Parathyroid adenoma (tissue), 2 donors: Measurements from ENCODE around the gene ZNF664.

Source experiments
- H2AFZ ChIP-seq: fragments of 300-600 bp; sonication (generic); one replicate; pipeline ENCODE4 v1.7.0; 2017; ENCODE audit warnings: antibody characterized with exemption, mild to moderate bottlenecking
- H3K27ac ChIP-seq: fragments of 300-600 bp; sonication (generic); one replicate; pipeline ENCODE4 v1.7.0; 2017
- H3K27me3 ChIP-seq: fragments of 300-600 bp; sonication (generic); one replicate; pipeline ENCODE4 v1.7.0; 2017; ENCODE audit warnings: low read length; ENCODE audit not compliant: control insufficient read depth, insufficient read depth
- H3K36me3 ChIP-seq: fragments of 300-600 bp; sonication (generic); one replicate; pipeline ENCODE4 v1.7.0; 2017; ENCODE audit warnings: low read length; ENCODE audit not compliant: control insufficient read depth, insufficient read depth
- H3K4me1 ChIP-seq: fragments of 300-600 bp; sonication (generic); one replicate; pipeline ENCODE4 v1.7.0; 2017; ENCODE audit warnings: control low read depth
- H3K4me2 ChIP-seq: fragments of 300-600 bp; sonication (generic); one replicate; pipeline ENCODE4 v1.7.0; 2017; ENCODE audit warnings: low read length
- H3K4me3 ChIP-seq: fragments of 300-600 bp; sonication (generic); one replicate; pipeline ENCODE4 v1.7.0; 2017; ENCODE audit warnings: low read depth, low read length
- H3K79me2 ChIP-seq: fragments of 300-600 bp; sonication (generic); one replicate; pipeline ENCODE4 v1.7.0; 2017; ENCODE audit warnings: control low read depth
- H3K9ac ChIP-seq: fragments of 300-600 bp; sonication (generic); one replicate; pipeline ENCODE4 v1.7.0; 2017; ENCODE audit warnings: mild to moderate bottlenecking
- H3K9me3 ChIP-seq: fragments of 300-600 bp; sonication (generic); one replicate; pipeline ENCODE4 v1.7.0; 2017; ENCODE audit warnings: low read length; ENCODE audit not compliant: control insufficient read depth
- TF ChIP-seq, protein P1 (sequence below): fragments of 300-600 bp; sonication (generic); IDR thresholded peaks from one replicate; pipeline ENCODE4 v1.7.0; 2017; ENCODE audit warnings: antibody characterized with exemption, mild to moderate bottlenecking
- donor health status: primary hyperparathyroidism.

ZNF664 gene

DNA sequence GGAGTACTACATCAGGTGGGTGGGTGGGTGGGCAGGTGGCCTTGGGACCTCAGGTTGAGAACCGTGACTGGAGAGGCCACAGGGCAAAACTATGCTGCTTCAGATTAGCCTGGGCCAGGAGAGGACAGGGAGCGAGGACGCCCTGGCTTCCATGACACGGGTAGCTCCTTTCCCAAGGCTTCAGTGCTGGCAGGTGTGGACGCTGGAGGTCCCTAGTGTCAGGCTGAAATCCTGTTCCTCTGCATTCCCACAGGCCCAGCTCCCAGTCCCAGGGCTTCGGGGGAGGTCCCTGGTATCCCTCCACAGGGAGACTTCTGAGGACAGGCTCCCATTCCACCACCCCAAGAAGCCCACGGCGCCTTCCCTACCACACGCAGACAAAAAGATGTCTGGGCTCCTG lies 32.0 kb upstream of the ZNF664 start:
- no peak overlapping the region for H2AFZ ChIP-seq
- H3K4me1 ChIP-seq, result no peaks in the 10 kb centered on the region
- TF ChIP-seq, protein P1, sequence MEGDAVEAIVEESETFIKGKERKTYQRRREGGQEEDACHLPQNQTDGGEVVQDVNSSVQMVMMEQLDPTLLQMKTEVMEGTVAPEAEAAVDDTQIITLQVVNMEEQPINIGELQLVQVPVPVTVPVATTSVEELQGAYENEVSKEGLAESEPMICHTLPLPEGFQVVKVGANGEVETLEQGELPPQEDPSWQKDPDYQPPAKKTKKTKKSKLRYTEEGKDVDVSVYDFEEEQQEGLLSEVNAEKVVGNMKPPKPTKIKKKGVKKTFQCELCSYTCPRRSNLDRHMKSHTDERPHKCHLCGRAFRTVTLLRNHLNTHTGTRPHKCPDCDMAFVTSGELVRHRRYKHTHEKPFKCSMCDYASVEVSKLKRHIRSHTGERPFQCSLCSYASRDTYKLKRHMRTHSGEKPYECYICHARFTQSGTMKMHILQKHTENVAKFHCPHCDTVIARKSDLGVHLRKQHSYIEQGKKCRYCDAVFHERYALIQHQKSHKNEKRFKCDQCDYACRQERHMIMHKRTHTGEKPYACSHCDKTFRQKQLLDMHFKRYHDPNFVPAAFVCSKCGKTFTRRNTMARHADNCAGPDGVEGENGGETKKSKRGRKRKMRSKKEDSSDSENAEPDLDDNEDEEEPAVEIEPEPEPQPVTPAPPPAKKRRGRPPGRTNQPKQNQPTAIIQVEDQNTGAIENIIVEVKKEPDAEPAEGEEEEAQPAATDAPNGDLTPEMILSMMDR, result no peak
- H3K9me3 ChIP-seq, result no peaks in the 10 kb centered on the region
- H3K4me3 ChIP-seq, result no peak overlapping the region
- no peaks in the 10 kb centered on the region for H3K27me3 ChIP-seq
- no peaks in the 10 kb centered on the region for H3K36me3 ChIP-seq
- H3K79me2 ChIP-seq, result no peaks in the 10 kb centered on the region
- no peak overlapping the region for H3K4me2 ChIP-seq
- no peak overlapping the region for H3K27ac ChIP-seq
- H3K9ac ChIP-seq, result no peak overlapping the region

DNA sequence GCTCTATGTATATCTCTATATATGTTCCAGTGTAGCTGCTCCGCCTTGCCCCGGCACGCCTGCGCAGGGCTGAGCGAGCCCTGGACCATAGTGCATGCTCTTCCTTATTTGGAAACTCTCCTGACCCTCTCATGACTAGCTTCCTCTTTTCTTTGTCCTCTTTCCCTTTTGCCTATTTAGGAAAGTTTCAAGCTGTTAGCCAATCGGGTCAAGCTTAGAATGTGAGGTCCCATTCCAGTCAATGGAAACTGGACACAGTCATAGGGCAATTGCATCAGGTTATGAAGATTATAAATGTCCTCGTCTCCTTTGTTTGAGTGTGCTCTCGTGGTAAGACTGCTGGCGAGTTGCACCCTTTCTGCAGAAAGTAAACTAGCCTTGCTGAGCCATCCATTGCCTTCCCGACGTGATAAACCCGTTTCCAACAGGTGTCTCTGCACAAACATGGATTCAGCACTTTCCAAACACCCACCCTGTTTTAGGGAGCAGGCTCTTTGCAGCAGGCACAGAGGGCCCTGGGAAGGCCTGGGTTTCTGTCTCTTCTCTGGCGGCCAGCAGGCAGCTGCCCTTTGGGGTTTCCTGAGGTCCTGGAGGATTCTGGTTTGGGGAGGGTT lies 31.3 kb upstream of the ZNF664 start:
- Histone ChIP-seq H3K4me3 (no peak overlapping the region), H3K36me3 (no peaks in the 10 kb centered on the region), H3K27me3 (no peaks in the 10 kb centered on the region)

DNA sequence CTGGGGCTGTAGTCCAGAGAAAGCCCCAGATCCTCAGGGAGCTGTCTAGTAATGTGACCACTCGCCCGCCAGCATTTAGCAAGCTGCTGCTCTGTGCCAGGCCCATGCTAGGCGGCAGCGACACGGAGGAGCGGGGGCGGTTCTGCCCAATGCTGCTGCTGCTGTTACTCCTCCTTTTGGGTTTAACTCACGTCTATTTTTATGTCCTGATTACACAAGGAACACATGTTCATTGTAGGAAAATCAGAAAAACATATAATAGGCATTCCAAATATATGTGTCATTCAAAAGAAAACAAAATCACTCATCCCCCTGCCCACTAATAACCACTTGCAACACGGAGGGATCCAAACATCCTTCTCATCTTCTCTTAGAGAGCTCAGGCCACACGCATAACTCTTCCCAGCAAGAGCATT lies 30.8 kb upstream of the ZNF664 start:
- H3K36me3 ChIP-seq, result no peaks in the 10 kb centered on the region
- no peaks in the 10 kb centered on the region for H3K27me3 ChIP-seq
- H3K9ac ChIP-seq, result no peak overlapping the region
- no peak overlapping the region for H2AFZ ChIP-seq
- no peak overlapping the region for H3K27ac ChIP-seq
- H3K4me2 ChIP-seq, result no peak overlapping the region
- TF ChIP-seq, protein P1, result no peak
- no peaks in the 10 kb centered on the region for H3K4me1 ChIP-seq
- H3K4me3 ChIP-seq, result no peak overlapping the region
- H3K79me2 ChIP-seq, result peaks cover 2% of the 10 kb centered on the region
- no peaks in the 10 kb centered on the region for H3K9me3 ChIP-seq

More for the DNA sequence above, 31.3 kb upstream of the ZNF664 start:
- H3K9ac ChIP-seq, result no peak overlapping the region
- TF ChIP-seq, protein P1, result no peak
- no peak overlapping the region for H2AFZ ChIP-seq
- H3K9me3 ChIP-seq, result no peaks in the 10 kb centered on the region
- H3K79me2 ChIP-seq, result no peaks in the 10 kb centered on the region
- no peak overlapping the region for H3K4me2 ChIP-seq
- no peaks in the 10 kb centered on the region for H3K4me1 ChIP-seq
- no peak overlapping the region for H3K27ac ChIP-seq

DNA sequence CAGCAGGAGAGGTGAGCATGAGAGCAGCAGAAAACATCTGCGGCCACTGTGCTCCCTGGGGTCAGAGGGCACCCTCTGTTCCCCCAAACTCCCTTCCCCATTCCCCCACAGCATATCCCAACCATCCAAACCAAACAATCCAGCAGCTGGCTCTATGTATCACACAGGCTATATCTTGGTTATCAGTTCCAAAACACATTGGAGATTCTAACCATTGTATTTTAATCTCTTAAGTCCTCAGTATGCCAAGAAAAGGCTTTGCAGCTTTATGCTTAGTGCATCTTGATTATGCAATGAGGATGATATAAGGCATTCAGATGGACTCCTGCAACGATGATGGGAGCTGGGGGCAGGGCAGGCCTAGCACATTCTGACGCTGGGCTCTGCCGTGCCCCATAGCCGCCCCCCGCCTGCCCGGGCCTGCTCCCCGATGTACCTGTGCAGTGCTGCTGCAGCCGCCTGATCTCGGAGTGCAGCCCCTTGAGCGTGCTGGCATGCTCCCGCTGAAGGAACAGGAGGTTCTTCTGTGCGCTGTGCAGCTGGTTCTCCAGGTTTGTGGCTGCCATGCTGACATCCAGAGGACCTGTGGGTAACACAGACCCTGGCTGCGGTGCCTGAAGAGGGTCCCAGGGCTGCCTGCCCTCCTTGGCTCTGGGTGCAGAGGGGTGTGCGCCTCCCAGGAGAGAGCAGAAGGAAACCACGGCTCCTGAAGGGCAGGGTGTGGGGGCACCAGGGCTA lies 29.9 kb upstream of the ZNF664 start:
- Histone ChIP-seq H3K36me3 (no peaks in the 10 kb centered on the region), H3K27me3 (no peaks in the 10 kb centered on the region), H3K9ac (no peak overlapping the region), H3K9me3 (no peaks in the 10 kb centered on the region), H3K4me3 (no peak overlapping the region), H3K27ac (no peak overlapping the region), H2AFZ (no peak overlapping the region), H3K79me2 (peaks cover 8% of the 10 kb centered on the region), H3K4me1 (no peaks in the 10 kb centered on the region), H3K4me2 (no peak overlapping the region)
- TF ChIP-seq, protein P1, result no peak
